Neural cell (in vitro differentiated cells): ENCODE results near the gene FARSA. TPM values are rescaled to one million over a fixed set of nuclear protein-coding genes. Genes with fewer than 3 reads are reported as not detected.
A peak's percentile ranks its signal among the peaks of the same experiment; 100 is the strongest.

ENCODE experiments used
- H2AFZ ChIP-seq: fragments of 200-600, 300-800 bp; sonication (generic), shearing (Covaris generic); 2 replicates; pipeline ENCODE4 v1.6.0; 2014; ENCODE audit warnings: low read depth, mild to moderate bottlenecking, antibody characterized with exemption, low read length, moderate library complexity
- H3F3A ChIP-seq: fragments of 200-600 bp; shearing (Covaris generic); 2 replicates; pipeline ENCODE4 v1.6.1; 2016; ENCODE audit warnings: mild to moderate bottlenecking, moderate library complexity, mixed read lengths, antibody characterized with exemption, low read length; ENCODE audit not compliant: insufficient read depth, poor library complexity, severe bottlenecking
- H3K27ac ChIP-seq: fragments of 200-600, 300-800 bp; sonication (generic), shearing (Covaris generic); 2 replicates; pipeline ENCODE4 v1.5.1; 2014; ENCODE audit warnings: mild to moderate bottlenecking, low read length, moderate library complexity
- H3K27me3 ChIP-seq: fragments of 300-800, 200-600 bp; sonication (generic), shearing (Covaris generic); 2 replicates; pipeline ENCODE4 v1.6.0; 2014; ENCODE audit warnings: mild to moderate bottlenecking, low read depth, low read length, moderate library complexity; ENCODE audit not compliant: insufficient read depth
- H3K36me3 ChIP-seq: fragments of 300-800, 200-600 bp; sonication (generic), shearing (Covaris generic); 2 replicates; pipeline ENCODE4 v1.5.1; 2014; ENCODE audit warnings: mild to moderate bottlenecking, antibody characterized with exemption, low read length, moderate library complexity; ENCODE audit not compliant: insufficient read depth
- H3K4me2 ChIP-seq: fragments of 300-800, 200-600 bp; sonication (generic), shearing (Covaris generic); 2 replicates; pipeline ENCODE4 v1.6.0; 2014; ENCODE audit warnings: mild to moderate bottlenecking, low read length
- H3K4me3 ChIP-seq: fragments of 300-800, 200-600 bp; sonication (generic), shearing (Covaris generic); 2 replicates; pipeline ENCODE4 v1.5.1; 2014; ENCODE audit warnings: mild to moderate bottlenecking, low read length, moderate library complexity
- H3K79me2 ChIP-seq: fragments of 200-600 bp; shearing (Covaris generic); replicated peaks from 2 replicates; pipeline ENCODE4 v1.6.0; 2014; ENCODE audit warnings: mild to moderate bottlenecking, low read length, moderate library complexity; ENCODE audit not compliant: insufficient read depth
- H3K9ac ChIP-seq: fragments of 300-800, 200-600 bp; sonication (generic), shearing (Covaris generic); 2 replicates; pipeline ENCODE4 v1.6.1; 2016; ENCODE audit warnings: mild to moderate bottlenecking, low read length, mixed read lengths
- H3K9me2 ChIP-seq: fragments of 200-600 bp; shearing (Covaris generic); 2 replicates; pipeline ENCODE4 v1.6.1; 2016; ENCODE audit warnings: mild to moderate bottlenecking, low read length, mixed read lengths; ENCODE audit not compliant: insufficient read depth
- H3K9me3 ChIP-seq: fragments of 200-600, 300-800 bp; sonication (generic), shearing (Covaris generic); 2 replicates; pipeline ENCODE4 v1.6.1; 2016; ENCODE audit warnings: mild to moderate bottlenecking, mixed run types, low read length, moderate library complexity, mixed read lengths
- H4K20me1 ChIP-seq: fragments of 200-600 bp; shearing (Covaris generic); 2 replicates; pipeline ENCODE4 v1.6.1; 2016; ENCODE audit warnings: mild to moderate bottlenecking, mixed run types; ENCODE audit not compliant: insufficient read depth
- CTCF ChIP-seq: fragments of 450-650 bp; IDR thresholded peaks from 2 replicates; pipeline ENCODE4 v1.5.1; 2014; ENCODE audit warnings: antibody characterized with exemption, mild to moderate bottlenecking, moderate library complexity; ENCODE audit not compliant: poor library complexity, severe bottlenecking
- EP300 ChIP-seq: fragments of 450-650 bp; conservative IDR thresholded peaks from 2 replicates; pipeline ENCODE4 v1.6.1; 2014; ENCODE audit warnings: antibody characterized with exemption, mild to moderate bottlenecking, moderate library complexity; ENCODE audit not compliant: poor library complexity, severe bottlenecking
- EZH2 ChIP-seq: fragments of 200-600, 300-800 bp; shearing (Covaris generic), sonication (generic); IDR thresholded peaks from 2 replicates; pipeline ENCODE4 v1.6.1; 2014; ENCODE audit warnings: antibody characterized with exemption, low read length, borderline replicate concordance, mild to moderate bottlenecking; ENCODE audit not compliant: insufficient read depth, poor library complexity, severe bottlenecking
- MXI1 ChIP-seq: fragments of 450-650 bp; conservative IDR thresholded peaks from 2 replicates; pipeline ENCODE4 v1.6.1; 2014; ENCODE audit warnings: antibody characterized with exemption, mild to moderate bottlenecking; ENCODE audit not compliant: poor library complexity, severe bottlenecking
- POLR2AphosphoS5 ChIP-seq: IDR thresholded peaks from 2 replicates; pipeline ENCODE4 v1.6.1; 2012
- RAD21 ChIP-seq: fragments of 450-650 bp; conservative IDR thresholded peaks from 2 replicates; pipeline ENCODE4 v1.6.1; 2014; ENCODE audit warnings: antibody characterized with exemption, mild to moderate bottlenecking, moderate library complexity
- REST ChIP-seq: IDR thresholded peaks from 2 replicates; pipeline ENCODE4 v1.6.1; 2012; ENCODE audit warnings: borderline replicate concordance
- SMC3 ChIP-seq: fragments of 450-650 bp; conservative IDR thresholded peaks from 2 replicates; pipeline ENCODE4 v1.6.1; 2014; ENCODE audit warnings: antibody characterized with exemption, mild to moderate bottlenecking, moderate library complexity; ENCODE audit not compliant: poor library complexity
- TAF1 ChIP-seq: IDR thresholded peaks from 2 replicates; pipeline ENCODE4 v1.6.1; 2012; ENCODE audit warnings: low read depth
- polyA plus RNA-seq: library from polyadenylated mRNA; depleted of rRNA; stranded (reverse); fragments of >200 nt; gene quantifications from 2 replicates; pipeline ENCODE4 v1.2.3, GENCODE V29; 2014

Gene FARSA
- polyA plus RNA-seq, 1 donor from 2014 or later = 47.6 TPM

GRCh38 chr19:12932392-12933286 is 872 bp downstream of the FARSA start:
- H3F3A ChIP-seq = no peaks in the 10 kb centered on the region
- no peaks in the 10 kb centered on the region for H3K27me3 ChIP-seq
- peaks cover 16% of the 10 kb centered on the region for H3K79me2 ChIP-seq
- peak overlapping the region; percentile 100 for H3K4me3 ChIP-seq
- TF ChIP-seq RAD21 (no peak), EZH2 (no peak), SMC3 (no peak), EP300 (no peak), POLR2AphosphoS5 (no peak), TAF1 (no peak), REST (no peak), CTCF (no peak), MXI1 (no peak)
- no peaks in the 10 kb centered on the region for H4K20me1 ChIP-seq
- H3K27ac ChIP-seq = peak overlapping the region; percentile 81
- peak overlapping the region; percentile 63 for H3K4me2 ChIP-seq
- H3K9me3 ChIP-seq = no peaks in the 10 kb centered on the region
- H2AFZ ChIP-seq = peak overlapping the region; percentile 49
- peak overlapping the region; percentile 93 for H3K9ac ChIP-seq
- H3K36me3 ChIP-seq = no peaks in the 10 kb centered on the region
- H3K9me2 ChIP-seq = no peaks in the 10 kb centered on the region

GRCh38 chr19:12930002-12930645 is 3.4 kb downstream of the FARSA start:
- no peak overlapping the region for H3K9ac ChIP-seq
- no peaks in the 10 kb centered on the region for H3K27me3 ChIP-seq
- H3K79me2 ChIP-seq = peaks cover 16% of the 10 kb centered on the region
- H2AFZ ChIP-seq = no peak overlapping the region
- H3K27ac ChIP-seq = no peak overlapping the region
- no peaks in the 10 kb centered on the region for H4K20me1 ChIP-seq
- TF ChIP-seq EZH2 (no peak), EP300 (no peak), CTCF (no peak), MXI1 (no peak), POLR2AphosphoS5 (no peak), TAF1 (no peak), RAD21 (no peak), SMC3 (no peak), REST (no peak)
- H3K4me3 ChIP-seq = no peak overlapping the region
- no peak overlapping the region for H3K4me2 ChIP-seq
- no peaks in the 10 kb centered on the region for H3K36me3 ChIP-seq
- H3K9me2 ChIP-seq = no peaks in the 10 kb centered on the region
- no peaks in the 10 kb centered on the region for H3F3A ChIP-seq
- H3K9me3 ChIP-seq = no peaks in the 10 kb centered on the region
